DMS 273 (cell line): ENCODE data around the gene SLC4A5.

Experiments used
- DNase-seq: peaks from one replicate; lab custom pipeline; 2025; ENCODE audit not compliant: unreplicated experiment; lab: John Stamatoyannopoulos, UW

The SLC4A5 gene

DNA sequence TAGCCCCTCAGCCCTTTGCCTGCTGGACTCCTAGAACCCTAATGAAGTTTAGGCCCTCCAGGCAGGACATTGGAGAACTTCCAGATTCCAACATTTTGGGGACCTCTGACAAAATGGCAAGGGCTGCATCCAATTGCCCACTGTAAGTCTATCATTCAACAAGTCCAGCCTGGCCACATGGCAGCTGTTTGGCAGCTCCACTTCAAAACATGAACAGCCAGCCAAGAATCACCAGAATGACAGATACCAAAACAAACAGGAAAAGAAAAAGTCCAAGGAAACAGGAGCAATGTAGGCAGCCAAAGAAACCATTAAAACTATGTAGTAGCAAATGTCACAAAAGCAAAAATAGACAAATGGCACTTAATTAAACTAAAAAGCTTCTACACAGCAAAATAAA, 25.5 kb downstream of the SLC4A5 start:
- peak; percentile 73 for DNase-seq

GRCh38 chr2:74316627-74317295, 26.5 kb downstream of the SLC4A5 start:
- peak; percentile 89 for DNase-seq

DNA sequence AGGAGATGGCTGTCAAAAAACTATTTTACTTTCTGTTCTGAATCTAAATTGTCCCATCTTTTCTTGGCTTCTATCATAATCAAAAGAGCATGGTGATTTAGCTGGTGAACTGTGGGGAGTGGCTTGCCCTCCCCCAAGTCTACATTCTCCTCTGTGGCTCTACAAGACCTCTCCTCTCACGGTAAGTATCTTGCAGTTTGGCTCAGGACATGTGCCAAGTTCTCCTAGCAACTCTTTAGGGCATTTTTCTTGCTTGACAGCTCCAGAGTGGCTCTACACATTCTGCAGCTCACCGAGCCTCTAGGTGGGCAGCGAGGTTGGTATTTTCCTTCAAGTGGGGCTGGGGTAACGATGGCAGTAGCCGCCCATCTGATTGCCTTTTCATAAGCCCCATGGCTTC, 29.1 kb downstream of the SLC4A5 start:
- no peak for DNase-seq

GRCh38 chr2:74313497-74313896, 29.7 kb downstream of the SLC4A5 start:
- DNase-seq: no peak

- no peak for DNase-seq
Measured at GRCh38 chr2:74312913-74313312, 30.3 kb downstream of the SLC4A5 start.

DNA sequence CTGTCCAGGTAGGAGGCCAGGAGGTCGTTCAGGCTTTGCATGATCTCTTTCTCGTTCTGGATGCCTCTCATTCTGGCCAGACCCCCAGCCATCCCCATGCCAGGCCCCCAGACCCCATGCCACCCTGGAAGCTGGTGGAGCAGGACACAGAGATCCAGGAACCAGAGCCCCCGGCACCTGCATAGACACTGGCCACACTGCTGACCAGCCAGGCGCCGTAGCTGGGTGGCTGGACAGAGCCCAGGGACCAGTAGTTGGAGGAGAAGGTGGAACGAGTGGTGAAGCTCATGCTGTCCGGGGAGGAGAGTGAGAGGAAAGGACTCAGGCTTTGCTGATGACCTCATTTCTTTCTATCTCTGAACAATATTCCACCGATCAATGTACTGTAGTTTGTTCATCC, 35.5 kb downstream of the SLC4A5 start:
- DNase-seq: no peak

DNA sequence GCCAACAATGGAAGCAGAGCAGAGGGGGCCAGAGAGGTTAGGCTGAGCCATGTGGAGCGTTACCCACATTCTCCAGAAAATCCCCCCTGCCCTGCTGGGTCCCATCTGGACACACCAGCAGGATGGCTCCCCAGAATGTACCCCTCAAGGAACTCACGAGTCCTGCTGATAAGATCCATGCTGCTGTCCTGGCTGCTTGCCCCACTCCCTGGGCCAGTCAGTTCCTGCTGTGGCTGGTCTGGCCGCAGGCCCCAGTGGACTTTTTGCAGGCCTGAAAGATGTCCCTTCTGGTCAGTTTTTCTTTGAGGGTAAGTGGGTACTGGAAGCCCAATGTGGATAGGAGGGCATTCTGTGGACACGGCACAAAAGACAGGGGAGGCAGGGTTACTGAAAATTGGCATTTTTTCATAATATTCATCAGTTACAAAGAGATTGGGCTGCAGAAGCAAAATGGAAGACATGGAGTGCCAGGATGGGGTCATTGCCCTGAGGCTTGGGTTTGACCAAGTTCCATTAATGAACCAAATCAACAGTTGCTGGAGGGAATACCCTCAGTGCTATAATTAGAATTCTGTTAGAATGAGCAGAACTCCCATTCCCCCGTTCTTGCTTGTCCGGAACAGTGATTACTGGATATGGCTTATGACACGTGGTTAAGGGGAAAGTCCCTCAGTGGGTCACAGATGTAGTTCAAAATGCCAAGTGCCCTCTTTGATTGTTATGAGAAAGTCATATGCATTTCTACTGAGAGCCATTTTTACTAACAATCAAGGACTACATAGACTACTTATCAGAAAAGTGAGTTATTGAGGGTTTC, 38.7 kb downstream of the SLC4A5 start:
- no peak for DNase-seq

DNA sequence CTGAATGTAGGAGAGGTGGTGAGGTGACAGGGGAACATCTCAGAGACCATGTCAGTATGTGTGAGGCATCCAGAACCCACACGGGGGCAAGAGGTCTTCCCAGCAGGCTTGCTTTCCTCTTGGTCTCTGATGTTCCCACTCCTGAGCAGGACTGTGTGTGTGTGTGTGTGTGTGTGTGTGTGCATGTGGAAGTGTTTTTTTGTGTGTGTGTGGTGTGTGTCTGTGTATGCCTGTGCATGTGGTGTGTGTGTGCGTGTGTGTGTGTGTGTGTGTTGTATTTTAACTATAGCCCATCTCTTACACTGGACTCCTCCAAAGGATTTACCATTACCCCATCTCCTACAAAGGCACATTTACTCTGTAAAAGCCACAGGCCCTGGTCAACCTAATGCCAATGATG, 40.4 kb downstream of the SLC4A5 start:
- DNase-seq: no peak

GRCh38 chr2:74301262-74301661, 42.0 kb downstream of the SLC4A5 start:
- DNase-seq: no peak

DNA sequence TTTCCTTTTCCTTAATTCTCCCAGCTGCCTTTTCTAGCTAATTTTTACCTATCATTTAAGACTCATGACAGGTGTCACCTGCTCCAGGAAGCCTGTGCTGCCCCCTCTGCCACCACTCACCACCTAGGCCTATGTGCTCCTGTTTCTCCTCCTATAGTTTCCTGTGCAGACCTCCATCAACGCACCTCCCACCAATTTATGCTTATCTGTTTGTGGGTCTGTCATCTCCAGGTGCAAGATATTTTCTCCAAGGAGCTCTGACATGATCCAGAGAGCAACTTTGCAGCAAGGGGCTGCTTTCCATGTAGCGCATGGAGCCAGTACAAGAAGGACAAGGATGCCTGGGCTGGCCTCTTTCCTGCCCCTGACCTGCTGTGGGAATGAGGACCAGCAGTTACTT, 42.7 kb downstream of the SLC4A5 start:
- DNase-seq: no peak

DNA sequence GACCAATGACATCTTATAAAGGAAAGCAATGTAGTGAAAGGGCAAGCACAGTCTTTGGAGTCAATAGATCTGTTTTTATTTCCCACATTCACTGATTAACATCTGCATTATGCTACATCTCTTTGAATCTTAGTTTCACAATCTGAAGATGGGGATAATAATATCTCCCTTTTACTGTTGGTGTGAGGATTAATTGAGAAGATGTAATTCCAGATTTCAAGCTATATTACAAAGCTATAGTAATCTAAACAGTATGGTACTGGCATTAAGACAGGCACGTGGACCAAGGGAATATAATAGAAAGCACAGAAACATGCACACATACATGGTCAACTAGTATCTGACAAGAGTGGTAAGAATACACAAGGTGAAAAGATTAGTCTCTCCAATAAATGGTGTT, 45.3 kb downstream of the SLC4A5 start:
- no peak for DNase-seq

DNA sequence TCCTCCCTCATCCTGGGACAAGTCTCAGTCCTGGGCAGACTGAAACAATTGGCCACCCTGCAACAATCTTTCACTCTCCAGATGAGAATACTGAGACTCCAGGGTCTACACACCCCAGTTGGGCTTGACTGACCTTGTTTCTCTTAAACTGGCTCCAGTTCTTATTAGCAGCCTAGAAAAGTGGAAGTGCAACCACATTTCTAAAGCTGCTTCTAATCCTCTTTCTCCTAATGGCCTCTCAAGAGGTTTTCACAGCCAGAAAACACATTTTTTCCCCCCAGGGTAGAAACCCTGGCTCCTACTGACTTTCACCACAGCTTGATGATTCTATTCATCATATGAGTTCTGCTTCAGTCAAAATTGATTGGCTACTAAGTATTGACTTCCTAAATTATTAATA, 45.8 kb downstream of the SLC4A5 start:
- DNase-seq: no peak

GRCh38 chr2:74293191-74293991, 49.8 kb downstream of the SLC4A5 start:
- no peak for DNase-seq

DNA sequence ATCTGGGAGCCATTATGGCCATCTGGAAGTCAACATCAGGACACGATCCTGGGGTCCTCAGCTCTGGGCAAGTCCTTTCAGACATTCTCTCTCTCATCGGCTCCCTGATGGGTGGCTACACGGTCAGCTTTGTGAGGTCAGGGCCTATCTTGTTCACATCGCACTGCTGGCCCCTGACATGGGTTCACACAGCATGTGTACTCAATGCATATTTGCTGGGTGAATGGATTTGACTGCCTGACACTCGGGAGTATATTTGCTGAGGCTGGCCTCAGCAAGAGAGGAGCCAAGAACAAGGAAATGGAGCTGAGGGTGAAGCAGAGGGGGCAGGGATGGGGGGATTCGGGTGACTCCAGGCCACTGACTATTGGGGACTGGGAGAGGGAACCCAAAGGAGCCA, 50.5 kb downstream of the SLC4A5 start:
- DNase-seq: no peak

DNA sequence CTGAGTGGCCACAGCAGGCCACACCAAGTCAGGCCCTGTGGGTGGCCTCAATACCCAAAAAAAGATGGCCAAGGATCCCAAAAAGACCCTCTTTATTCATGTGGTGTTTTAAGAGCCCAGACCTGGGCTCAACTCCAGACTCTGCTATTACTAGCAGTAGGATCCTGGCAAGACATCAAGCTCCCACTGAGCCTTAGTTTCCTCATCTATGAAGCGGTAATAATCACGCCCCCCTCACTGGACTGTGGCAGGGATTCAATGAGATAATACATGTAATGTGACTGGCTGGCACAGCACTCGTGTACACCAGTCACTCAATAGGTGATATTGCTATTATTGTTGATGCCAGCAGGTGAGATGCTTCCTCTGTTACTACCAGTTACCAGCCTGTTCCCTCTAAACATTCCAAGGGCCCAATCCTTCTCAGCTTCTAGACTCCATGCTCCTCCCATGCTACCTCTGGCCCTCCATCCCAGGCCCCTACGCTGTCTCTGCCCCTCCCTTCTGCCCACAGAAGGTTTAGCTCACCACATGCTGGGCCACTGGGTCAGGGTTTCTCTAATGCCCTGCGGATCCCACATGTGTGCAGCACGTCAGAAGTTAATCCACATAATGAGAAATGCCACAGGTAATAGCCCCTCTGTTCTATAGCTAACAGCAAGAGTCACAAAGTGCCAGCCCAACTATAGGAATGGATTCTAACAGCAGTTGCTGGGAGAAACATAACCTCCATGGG, 51.2 kb downstream of the SLC4A5 start:
- DNase-seq: no peak

DNA sequence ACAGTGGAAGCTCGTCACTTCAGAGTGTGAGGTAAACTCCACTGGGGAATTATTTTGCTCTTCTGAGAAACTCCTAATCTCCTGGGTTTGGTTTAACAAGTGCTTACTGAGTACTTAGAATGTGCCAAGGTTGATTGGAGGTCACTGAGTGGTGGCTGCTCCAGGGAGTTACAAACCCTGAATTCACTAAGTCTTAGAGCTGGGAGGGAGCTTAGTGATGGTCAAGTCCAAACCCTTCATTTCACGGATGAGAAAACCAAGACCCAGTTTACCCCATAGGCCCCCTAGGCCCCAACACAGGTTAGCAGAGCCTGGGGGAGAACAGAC, 52.0 kb downstream of the SLC4A5 start:
- DNase-seq: no peak

DNA sequence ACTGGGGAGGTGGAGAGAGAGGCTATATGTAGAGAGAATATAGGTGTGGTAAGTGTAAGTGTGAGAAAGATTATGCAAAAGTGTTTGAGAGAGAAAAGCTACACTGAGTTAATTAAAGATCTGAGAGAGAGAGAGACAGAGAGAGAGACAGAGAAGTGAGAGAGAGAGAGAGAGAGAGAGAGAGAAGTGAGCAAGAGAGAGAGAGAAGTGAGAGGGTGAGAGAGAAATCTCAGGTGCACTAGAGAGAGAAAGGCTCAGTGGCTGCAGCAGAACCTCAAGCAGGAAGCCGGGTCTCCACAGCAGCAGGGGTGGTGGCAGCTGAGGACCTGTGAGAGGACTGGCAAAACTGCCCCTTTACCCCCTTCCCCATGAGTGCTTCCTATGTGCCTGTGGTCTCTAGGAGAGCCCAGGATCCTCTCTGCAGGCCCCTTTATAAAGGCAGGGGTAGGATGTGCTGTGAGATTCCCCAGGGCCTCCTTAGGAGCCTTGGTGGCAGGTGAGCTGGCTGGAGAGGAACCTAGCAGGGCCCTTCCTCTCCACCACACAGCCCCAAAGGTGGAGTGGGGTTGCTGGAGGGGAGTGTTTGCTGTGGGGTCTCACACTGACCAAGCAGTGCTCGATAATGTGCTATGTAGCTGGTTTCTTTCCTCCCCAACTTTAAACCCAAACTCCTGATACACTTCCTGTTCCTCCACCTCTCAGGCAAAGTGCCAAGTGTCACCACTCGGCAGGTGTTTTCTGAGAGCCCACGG, 52.6 kb downstream of the SLC4A5 start:
- no peak for DNase-seq

DNA sequence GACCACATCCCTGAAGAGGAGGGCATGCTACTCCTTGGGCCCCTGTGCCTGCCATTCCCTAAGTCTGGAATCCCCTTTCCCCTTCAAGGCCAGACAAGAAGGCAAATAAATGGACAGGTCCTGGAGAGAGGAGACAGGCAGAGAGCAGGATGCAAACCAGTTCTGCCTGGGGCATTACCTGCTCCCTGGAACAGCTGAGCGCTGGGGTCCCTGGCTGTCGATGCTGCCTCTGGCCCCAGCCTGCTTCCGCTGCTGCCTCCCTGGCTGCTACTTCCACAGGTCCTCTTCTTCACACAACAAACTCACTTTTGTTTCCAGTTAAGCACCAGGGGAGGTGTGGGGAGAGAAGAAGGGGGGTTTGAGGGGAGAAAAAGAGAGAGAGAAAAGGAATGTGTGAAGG, 53.1 kb downstream of the SLC4A5 start:
- no peak for DNase-seq

DNA sequence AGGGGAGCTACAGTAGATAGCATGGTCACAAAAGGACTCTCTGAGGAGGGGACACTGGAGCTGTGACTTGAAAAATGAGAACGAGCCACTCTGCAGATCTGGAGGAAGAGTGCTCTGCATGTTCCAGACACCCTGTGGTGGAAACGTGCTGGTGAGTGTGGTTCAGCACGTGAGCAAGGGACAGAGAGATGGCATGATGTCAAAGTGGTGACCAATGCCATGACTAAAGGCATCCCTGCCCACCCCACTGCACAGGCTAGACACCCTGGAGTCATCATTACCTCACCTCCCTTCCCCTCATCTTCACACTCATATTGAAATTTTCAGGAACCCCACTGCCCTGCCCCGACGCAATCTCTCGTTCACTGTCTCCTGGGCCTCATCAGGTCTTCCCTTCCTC, 56.5 kb downstream of the SLC4A5 start:
- DNase-seq: no peak

DNA sequence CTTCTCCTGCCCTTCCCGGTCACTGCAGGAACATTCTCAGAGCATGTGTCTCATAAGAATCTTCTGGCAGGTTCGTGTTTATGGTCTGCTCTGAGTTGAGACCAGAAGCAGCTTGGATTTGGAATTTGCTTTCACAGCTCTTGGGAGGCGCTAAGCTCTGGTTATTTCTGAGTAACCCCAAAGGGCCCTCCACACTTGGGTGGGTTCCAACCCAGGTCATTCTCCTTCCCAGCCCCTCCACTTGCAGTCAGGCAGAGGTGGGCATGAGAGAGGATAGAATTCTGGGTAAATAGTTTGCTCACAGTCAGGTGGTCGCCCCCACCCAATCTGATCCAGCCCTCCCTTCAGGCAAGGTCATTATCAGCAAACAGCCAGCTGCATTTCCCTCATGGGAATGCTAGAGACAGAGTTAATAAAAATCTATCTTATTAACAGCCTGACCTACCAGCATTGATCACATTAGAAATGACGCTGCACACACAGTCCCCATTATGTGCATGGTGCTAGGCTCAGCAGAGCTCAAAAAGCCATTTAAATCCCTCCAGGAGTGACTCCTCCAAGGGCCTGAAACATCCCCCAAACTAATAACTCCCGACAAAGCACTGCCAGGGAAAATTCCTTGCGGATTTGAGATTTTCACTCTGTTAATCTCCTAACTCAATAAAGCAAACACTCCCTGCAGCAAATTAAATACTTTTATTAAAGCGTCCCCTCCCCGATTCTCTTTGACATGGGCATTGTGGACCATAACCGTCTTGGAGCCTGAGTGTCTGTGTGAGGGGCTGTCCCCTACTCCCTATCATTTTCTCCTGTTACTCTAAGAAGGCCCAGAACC, 61.9 kb downstream of the SLC4A5 start:
- no peak for DNase-seq
